A673 (cell line): ENCODE results near the gene NCKAP5.

Source experiments
- CTCF ChIP-seq: fragments of 300-800, 200-600 bp; sonication (generic); conservative IDR thresholded peaks from 2 replicates; pipeline ENCODE4 v1.5.1; 2017; ENCODE audit warnings: low read depth, mild to moderate bottlenecking, antibody characterized with exemption, low read length, moderate library complexity, mixed read lengths
- EZH2 ChIP-seq: fragments of 200-600 bp; sonication (generic); IDR thresholded peaks from 2 replicates; pipeline ENCODE4 v1.6.1; 2017; ENCODE audit warnings: borderline replicate concordance, low read depth, mild to moderate bottlenecking, mixed read lengths, antibody characterized with exemption, low read length; ENCODE audit not compliant: poor library complexity, severe bottlenecking

DNA sequence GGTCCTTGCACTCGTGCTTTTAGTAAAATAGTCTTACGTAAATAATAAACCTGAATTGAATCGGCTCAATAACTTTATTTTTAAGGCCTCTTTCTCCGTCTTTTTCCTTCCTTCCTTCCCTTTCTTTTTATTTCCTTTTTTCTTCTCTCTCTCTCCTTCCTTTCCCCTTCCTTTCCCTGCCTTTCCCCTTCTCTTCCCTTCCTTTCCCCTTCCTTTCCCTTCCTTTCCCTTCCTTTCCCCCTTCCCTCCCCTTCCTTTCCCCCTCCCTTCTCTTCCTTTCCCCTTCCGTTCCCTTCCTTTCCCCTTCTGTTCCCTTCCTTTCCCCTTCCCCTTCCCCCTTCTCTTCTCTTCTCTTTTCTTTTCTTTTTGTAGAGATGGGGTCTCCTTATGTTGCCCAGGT is 121.0 kb downstream of the NCKAP5 start:
- no peak for TF ChIP-seq CTCF
- no peak for TF ChIP-seq EZH2
